Nephron progenitor cell (in vitro differentiated cells): ENCODE measurements around the gene DGKE.

Source experiments
- DNase-seq: peaks from one replicate; pipeline ENCODE4 v3.0.0; 2021
- H3K27ac Mint-ChIP-seq: 2 replicates; pipeline ENCODE4 v1.8.0; 2021; ENCODE audit warnings: mild to moderate bottlenecking, moderate library complexity, mixed read lengths
- H3K27me3 Mint-ChIP-seq: 2 replicates; pipeline ENCODE4 v1.8.0; 2021; ENCODE audit warnings: mild to moderate bottlenecking, low read depth, mixed read lengths; ENCODE audit not compliant: poor library complexity
- H3K36me3 Mint-ChIP-seq: 2 replicates; pipeline ENCODE4 v1.8.0; 2021; ENCODE audit warnings: low read depth, mixed read lengths
- H3K4me1 Mint-ChIP-seq: 2 replicates; pipeline ENCODE4 v1.8.0; 2021; ENCODE audit warnings: mixed read lengths
- H3K4me3 Mint-ChIP-seq: 2 replicates; pipeline ENCODE4 v1.8.0; 2021; ENCODE audit warnings: mild to moderate bottlenecking, moderate library complexity, mixed read lengths
- H3K9me3 Mint-ChIP-seq: 2 replicates; pipeline ENCODE4 v1.8.0; 2021; ENCODE audit warnings: mild to moderate bottlenecking, moderate library complexity, mixed read lengths
- TF ChIP-seq, protein P1 (sequence below): fragments of 200-600 bp; sonication (generic); IDR thresholded peaks from 2 replicates; pipeline ENCODE4 v1.5.0; 2021; ENCODE audit warnings: antibody characterized with exemption

Gene DGKE

DNA sequence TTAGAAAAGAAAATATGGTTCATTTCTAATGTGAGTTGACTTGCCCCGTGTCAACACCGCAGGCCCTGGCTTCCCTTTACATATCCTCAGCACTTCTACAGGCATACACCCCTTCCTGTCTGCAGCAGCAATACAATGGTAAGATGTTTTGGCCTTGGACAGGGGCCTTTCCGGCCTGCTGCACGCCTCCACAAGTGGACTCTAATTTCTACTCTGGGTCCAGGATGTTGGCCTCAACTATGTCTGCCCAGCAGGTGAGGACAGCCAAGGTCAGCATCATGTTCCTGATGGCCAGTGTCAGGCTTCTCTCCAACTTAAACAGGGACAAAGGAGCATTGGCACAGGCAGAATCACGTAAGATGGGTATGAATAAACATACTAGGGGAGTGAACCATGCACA lies 11.2 kb upstream of the DGKE start:
- peaks cover 6% of the 10 kb centered on the region for H3K4me1 Mint-ChIP-seq
- H3K36me3 Mint-ChIP-seq = peaks cover 4% of the 10 kb centered on the region
- H3K4me3 Mint-ChIP-seq = no peak overlapping the region
- H3K27ac Mint-ChIP-seq = no peak overlapping the region
- peaks cover 4% of the 10 kb centered on the region for H3K9me3 Mint-ChIP-seq
- H3K27me3 Mint-ChIP-seq = peaks cover 13% of the 10 kb centered on the region
- DNase-seq = no peak
- TF ChIP-seq, protein P1, sequence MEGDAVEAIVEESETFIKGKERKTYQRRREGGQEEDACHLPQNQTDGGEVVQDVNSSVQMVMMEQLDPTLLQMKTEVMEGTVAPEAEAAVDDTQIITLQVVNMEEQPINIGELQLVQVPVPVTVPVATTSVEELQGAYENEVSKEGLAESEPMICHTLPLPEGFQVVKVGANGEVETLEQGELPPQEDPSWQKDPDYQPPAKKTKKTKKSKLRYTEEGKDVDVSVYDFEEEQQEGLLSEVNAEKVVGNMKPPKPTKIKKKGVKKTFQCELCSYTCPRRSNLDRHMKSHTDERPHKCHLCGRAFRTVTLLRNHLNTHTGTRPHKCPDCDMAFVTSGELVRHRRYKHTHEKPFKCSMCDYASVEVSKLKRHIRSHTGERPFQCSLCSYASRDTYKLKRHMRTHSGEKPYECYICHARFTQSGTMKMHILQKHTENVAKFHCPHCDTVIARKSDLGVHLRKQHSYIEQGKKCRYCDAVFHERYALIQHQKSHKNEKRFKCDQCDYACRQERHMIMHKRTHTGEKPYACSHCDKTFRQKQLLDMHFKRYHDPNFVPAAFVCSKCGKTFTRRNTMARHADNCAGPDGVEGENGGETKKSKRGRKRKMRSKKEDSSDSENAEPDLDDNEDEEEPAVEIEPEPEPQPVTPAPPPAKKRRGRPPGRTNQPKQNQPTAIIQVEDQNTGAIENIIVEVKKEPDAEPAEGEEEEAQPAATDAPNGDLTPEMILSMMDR = no peak

DNA sequence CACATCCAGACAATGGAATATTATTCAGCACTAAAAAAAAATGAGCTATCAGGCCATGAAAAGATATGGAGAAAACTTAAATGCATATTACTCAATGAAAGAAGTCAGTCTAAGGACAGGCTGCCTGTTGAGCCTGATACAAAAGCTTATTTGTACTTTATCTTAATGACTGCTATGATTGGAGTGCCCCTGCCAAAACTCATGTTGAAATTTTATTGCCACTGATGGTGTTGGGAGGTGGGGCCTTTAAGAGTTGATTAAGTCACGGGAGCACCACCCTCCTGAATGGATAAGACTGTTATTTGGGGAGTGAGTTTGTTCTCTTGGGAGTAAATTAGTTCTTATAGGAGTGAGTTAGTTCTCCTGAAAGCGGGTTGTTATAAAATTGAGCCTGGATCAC lies 10.1 kb upstream of the DGKE start:
- no peak for DNase-seq
- Mint-ChIP-seq H3K36me3 (peaks cover 4% of the 10 kb centered on the region), H3K27ac (no peak overlapping the region), H3K9me3 (peaks cover 4% of the 10 kb centered on the region), H3K4me3 (no peak overlapping the region), H3K27me3 (peaks cover 12% of the 10 kb centered on the region), H3K4me1 (peaks cover 6% of the 10 kb centered on the region)
- TF ChIP-seq, protein P1 = no peak

DNA sequence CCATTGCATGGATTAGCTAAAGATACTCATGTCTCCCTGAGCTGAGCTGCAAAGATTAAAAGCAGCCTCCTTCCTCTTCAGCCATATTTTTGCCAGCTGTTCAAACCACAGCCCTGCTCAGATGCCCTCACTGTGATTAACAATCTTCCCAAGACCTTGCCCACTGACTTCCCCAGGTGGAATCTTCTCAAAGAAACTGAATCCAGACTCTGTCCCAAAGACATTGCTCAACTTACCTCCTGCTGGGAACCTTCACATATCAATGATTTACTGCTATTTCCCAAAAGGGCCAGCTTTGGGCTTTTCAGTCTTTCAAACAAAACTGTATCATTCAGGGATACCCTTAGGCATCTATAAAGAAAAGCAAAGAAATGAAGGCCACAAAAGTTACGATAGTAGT lies 9.4 kb upstream of the DGKE start:
- Mint-ChIP-seq H3K4me1 (peaks cover 5% of the 10 kb centered on the region), H3K36me3 (peaks cover 8% of the 10 kb centered on the region), H3K27me3 (peaks cover 5% of the 10 kb centered on the region), H3K9me3 (peaks cover 4% of the 10 kb centered on the region), H3K27ac (no peak overlapping the region), H3K4me3 (no peak overlapping the region)
- TF ChIP-seq, protein P1 = no peak
- no peak for DNase-seq

DNA sequence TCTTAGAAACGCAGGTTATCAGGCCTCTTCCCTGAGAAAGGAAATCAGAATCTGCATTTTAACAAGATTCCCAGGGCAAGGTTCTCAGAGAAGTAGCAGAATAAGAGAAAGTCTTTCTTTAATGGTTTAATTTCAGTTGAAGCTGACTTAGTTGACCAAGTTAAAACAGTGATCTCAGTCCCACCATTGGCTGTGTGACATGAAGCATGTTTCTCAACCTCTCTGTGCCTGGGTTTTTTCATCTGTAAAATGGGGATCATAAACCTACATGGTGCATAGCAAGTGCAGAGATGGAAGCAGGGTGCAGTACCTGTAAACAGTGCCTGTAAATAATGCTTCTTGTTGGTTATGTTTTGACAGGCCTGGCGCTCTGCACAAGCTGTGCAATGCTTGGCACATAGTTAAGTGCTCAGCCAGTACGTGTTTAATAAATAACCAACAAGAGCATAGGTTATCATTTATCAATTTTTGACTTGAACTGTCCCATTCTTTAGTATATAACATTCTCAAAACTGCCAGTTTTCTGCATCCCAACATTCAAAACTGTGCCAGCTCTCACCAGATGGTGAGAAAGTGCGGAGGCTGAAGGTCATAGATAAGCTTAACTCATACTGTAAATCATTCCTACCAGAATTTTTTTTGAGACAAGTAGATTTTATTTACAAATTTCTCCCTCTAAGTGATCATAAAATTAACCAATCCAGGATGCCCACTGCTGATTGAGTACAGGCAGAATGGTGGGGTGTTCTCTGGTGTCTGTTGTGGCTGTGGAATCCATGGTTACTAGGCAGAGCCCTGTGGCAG lies 7.1 kb upstream of the DGKE start:
- H3K27ac Mint-ChIP-seq = no peak overlapping the region
- TF ChIP-seq, protein P1 = no peak
- H3K9me3 Mint-ChIP-seq = peaks cover 4% of the 10 kb centered on the region
- peaks cover 17% of the 10 kb centered on the region for H3K27me3 Mint-ChIP-seq
- peaks cover 27% of the 10 kb centered on the region for H3K36me3 Mint-ChIP-seq
- DNase-seq = no peak
- peaks cover 10% of the 10 kb centered on the region for H3K4me1 Mint-ChIP-seq
- H3K4me3 Mint-ChIP-seq = no peak overlapping the region

DNA sequence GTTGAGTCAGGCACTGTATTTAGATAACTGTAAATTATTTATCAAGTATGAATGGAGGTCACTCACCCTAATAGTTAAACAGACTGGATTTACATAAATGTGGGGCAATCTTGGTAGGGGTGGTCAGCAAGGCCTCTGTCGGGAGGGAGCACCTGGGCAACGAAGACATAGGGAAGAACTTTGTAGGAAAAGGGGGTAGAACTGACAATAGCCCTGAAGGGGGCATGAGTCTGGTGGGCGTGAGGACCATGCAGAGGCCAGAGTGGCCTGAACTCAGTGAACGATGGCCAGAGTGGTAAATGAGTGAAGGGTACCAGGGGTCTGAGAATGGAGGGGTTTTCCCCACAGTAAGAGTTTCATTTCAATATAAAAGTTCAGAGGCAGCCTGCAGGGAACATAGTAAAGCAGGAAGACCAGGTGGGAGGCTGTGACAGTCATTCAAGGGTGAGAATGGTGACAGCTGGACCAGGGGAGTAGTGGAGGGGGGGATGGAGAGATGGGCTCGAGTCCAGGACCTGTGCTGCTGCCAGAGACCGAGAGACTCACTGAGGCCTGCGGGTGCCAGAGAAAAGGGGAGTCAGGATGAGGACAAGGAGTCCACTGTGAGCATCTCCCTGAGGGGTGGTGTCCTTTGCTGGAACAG lies 3.1 kb upstream of the DGKE start:
- no peaks in the 10 kb centered on the region for H3K9me3 Mint-ChIP-seq
- peaks cover 45% of the 10 kb centered on the region for H3K27me3 Mint-ChIP-seq
- TF ChIP-seq, protein P1 = no peak
- no peak overlapping the region for H3K27ac Mint-ChIP-seq
- no peak overlapping the region for H3K4me3 Mint-ChIP-seq
- H3K36me3 Mint-ChIP-seq = peaks cover 29% of the 10 kb centered on the region
- no peak for DNase-seq
- peaks cover 29% of the 10 kb centered on the region for H3K4me1 Mint-ChIP-seq
